Astrocyte (in vitro differentiated cells and primary cell): ENCODE data around the gene LHPP. TPM values are rescaled to one million over a fixed set of nuclear protein-coding genes. Genes with fewer than 3 reads are reported as not detected.

Experiments
- DNase-seq: peaks from one replicate; pipeline ENCODE4 v3.0.0-alpha.2; 2010; ENCODE audit warnings: low read depth
- FAIRE-seq: peaks from 2 replicates; lab custom pipeline; 2011; peaks lifted over from hg19 to GRCh38; lab: Jason Lieb, UNC
- H2AFZ ChIP-seq: 2 replicates; pipeline ENCODE4 v1.6.0; 2012; ENCODE audit warnings: low read depth, low read length, inconsistent platforms
- H3K27ac ChIP-seq: 2 replicates; pipeline ENCODE4 v1.5.1; 2011; ENCODE audit warnings: low read depth, low read length, inconsistent platforms
- H3K27me3 ChIP-seq: 2 replicates; pipeline ENCODE4 v1.6.0; 2011; ENCODE audit warnings: low read length, inconsistent platforms; ENCODE audit not compliant: insufficient read depth
- H3K36me3 ChIP-seq: 2 replicates; pipeline ENCODE4 v1.5.1; 2011; ENCODE audit warnings: low read length, inconsistent platforms; ENCODE audit not compliant: insufficient read depth
- H3K4me1 ChIP-seq: 2 replicates; pipeline ENCODE4 v1.5.1; 2011; ENCODE audit warnings: low read length, inconsistent platforms; ENCODE audit not compliant: insufficient read depth
- H3K4me2 ChIP-seq: 2 replicates; pipeline ENCODE4 v1.6.0; 2012; ENCODE audit warnings: low read length, inconsistent platforms
- H3K4me3 ChIP-seq: 2 replicates; pipeline ENCODE4 v1.5.1; 2011; ENCODE audit warnings: low read depth, mild to moderate bottlenecking, low read length, inconsistent platforms; ENCODE audit not compliant: insufficient read depth
- H3K79me2 ChIP-seq: 2 replicates; pipeline ENCODE4 v1.6.0; 2012; ENCODE audit warnings: mild to moderate bottlenecking, low read length, inconsistent platforms; ENCODE audit not compliant: insufficient read depth
- H3K9ac ChIP-seq: 2 replicates; pipeline ENCODE4 v1.6.0; 2012; ENCODE audit warnings: mild to moderate bottlenecking, low read length, inconsistent platforms
- H3K9me3 ChIP-seq: 2 replicates; pipeline ENCODE4 v1.5.1; 2012; ENCODE audit warnings: low read depth, mild to moderate bottlenecking, low read length, inconsistent platforms; ENCODE audit not compliant: insufficient read depth
- H4K20me1 ChIP-seq: 2 replicates; pipeline ENCODE4 v1.6.0; 2012; ENCODE audit warnings: low read length, inconsistent platforms; ENCODE audit not compliant: insufficient read depth
- H3K27ac Mint-ChIP-seq: one replicate; pipeline ENCODE4 v1.8.0; 2021; ENCODE audit warnings: mild to moderate bottlenecking, mixed read lengths; ENCODE audit not compliant: unreplicated experiment
- H3K27me3 Mint-ChIP-seq: one replicate; pipeline ENCODE4 v1.8.0; 2021; ENCODE audit warnings: low read depth, mixed read lengths; ENCODE audit not compliant: unreplicated experiment
- H3K36me3 Mint-ChIP-seq: one replicate; pipeline ENCODE4 v1.8.0; 2021; ENCODE audit warnings: low read depth, mixed read lengths; ENCODE audit not compliant: unreplicated experiment
- H3K4me1 Mint-ChIP-seq: one replicate; pipeline ENCODE4 v1.8.0; 2021; ENCODE audit warnings: low read depth, mixed read lengths; ENCODE audit not compliant: unreplicated experiment
- H3K4me3 Mint-ChIP-seq: one replicate; pipeline ENCODE4 v1.8.0; 2021; ENCODE audit warnings: mild to moderate bottlenecking, moderate library complexity, mixed read lengths; ENCODE audit not compliant: unreplicated experiment
- H3K9me3 Mint-ChIP-seq: one replicate; pipeline ENCODE4 v1.8.0; 2021; ENCODE audit warnings: mild to moderate bottlenecking, mixed read lengths; ENCODE audit not compliant: unreplicated experiment
- CTCF ChIP-seq: IDR thresholded peaks from 2 replicates; pipeline ENCODE4 v1.5.1; 2011; ENCODE audit warnings: low read depth, mild to moderate bottlenecking, inconsistent platforms, low read length, moderate library complexity; ENCODE audit not compliant: insufficient read depth
- EZH2 ChIP-seq: IDR thresholded peaks from 2 replicates; pipeline ENCODE4 v1.6.1; 2012; ENCODE audit warnings: mild to moderate bottlenecking, low read length, inconsistent platforms; ENCODE audit not compliant: insufficient read depth
- total RNA-seq: library from RNA; stranded (reverse); gene quantifications from 2 replicates; pipeline ENCODE4 v1.2.1, GENCODE V29; 2021

Gene LHPP
- total RNA-seq, 1 donor from 2014 or later, result 6.9 TPM

- DNase-seq (no peak), FAIRE-seq (no peak)
- Histone ChIP-seq H3K79me2 (no peaks in the 10 kb centered on the region), H3K4me1 (no peaks in the 10 kb centered on the region), H4K20me1 (peaks cover 7% of the 10 kb centered on the region), H3K9ac (no peak overlapping the region), H2AFZ (no peak overlapping the region), H3K27ac (no peak overlapping the region), H3K9me3 (no peaks in the 10 kb centered on the region), H3K4me2 (no peak overlapping the region), H3K27me3 (no peaks in the 10 kb centered on the region), H3K36me3 (no peaks in the 10 kb centered on the region), H3K4me3 (no peak overlapping the region)
- no peaks in the 10 kb centered on the region for H3K9me3 Mint-ChIP-seq
- H3K27me3 Mint-ChIP-seq, result peaks cover 2% of the 10 kb centered on the region
- no peak overlapping the region for H3K4me3 Mint-ChIP-seq
- peaks cover 4% of the 10 kb centered on the region for H3K4me1 Mint-ChIP-seq
- TF ChIP-seq EZH2, result no peak
- TF ChIP-seq CTCF, result no peak
- H3K36me3 Mint-ChIP-seq, result peaks cover under 1% of the 10 kb centered on the region
- H3K27ac Mint-ChIP-seq, result no peak overlapping the region
Observed at GRCh38 chr10:124474514-124475070, 13.0 kb downstream of the LHPP start.

- Mint-ChIP-seq H3K4me3 (no peak overlapping the region), H3K36me3 (no peaks in the 10 kb centered on the region), H3K9me3 (no peaks in the 10 kb centered on the region), H3K4me1 (peaks cover 4% of the 10 kb centered on the region), H3K27ac (no peak overlapping the region), H3K27me3 (peaks cover 2% of the 10 kb centered on the region)
- no peak overlapping the region for H3K4me3 ChIP-seq
- DNase-seq, result no peak
- H3K27ac ChIP-seq, result no peak overlapping the region
- H2AFZ ChIP-seq, result no peak overlapping the region
- no peak overlapping the region for H3K4me2 ChIP-seq
- no peaks in the 10 kb centered on the region for H3K4me1 ChIP-seq
- H3K27me3 ChIP-seq, result no peaks in the 10 kb centered on the region
- FAIRE-seq, result no peak
- no peaks in the 10 kb centered on the region for H3K79me2 ChIP-seq
- H4K20me1 ChIP-seq, result no peaks in the 10 kb centered on the region
- TF ChIP-seq EZH2 (no peak), CTCF (no peak)
- no peaks in the 10 kb centered on the region for H3K9me3 ChIP-seq
- H3K9ac ChIP-seq, result no peak overlapping the region
- no peaks in the 10 kb centered on the region for H3K36me3 ChIP-seq
Observed at GRCh38 chr10:124476043-124476725, 14.6 kb downstream of the LHPP start.
